Large intestine (tissue), 3 donors: Measurements from ENCODE around the gene ADISSP. TPM values are rescaled to one million over a fixed set of nuclear protein-coding genes. Genes with fewer than 3 reads are reported as not detected.
"Not testable (repeated sequence)": the region's sequence is repeated elsewhere in the genome, so short reads cannot be mapped to it uniquely, and the experiment has no call there.

Source experiments
- DNase-seq, 2 donors: peaks; one replicate each; pipeline versions ENCODE4 v3.0.0 to v3.0.0-alpha.2; 2013
- H3K27ac ChIP-seq: one replicate; pipeline ENCODE4 v1.5.1; 2013; ENCODE audit warnings: low read length
- H3K27me3 ChIP-seq: 2 replicates; pipeline ENCODE4 v1.6.1; 2013; ENCODE audit warnings: low read length; ENCODE audit not compliant: control insufficient read depth, insufficient read depth
- H3K36me3 ChIP-seq: 2 replicates; pipeline ENCODE4 v1.6.1; 2013; ENCODE audit warnings: low read length; ENCODE audit not compliant: control insufficient read depth, insufficient read depth
- H3K4me1 ChIP-seq: one replicate; pipeline ENCODE4 v1.6.1; 2013; ENCODE audit warnings: low read length; ENCODE audit not compliant: control insufficient read depth, insufficient read depth
- H3K4me3 ChIP-seq: one replicate; pipeline ENCODE4 v1.5.1; 2013; ENCODE audit warnings: low read length
- H3K9me3 ChIP-seq: one replicate; pipeline ENCODE4 v1.6.1; 2013; ENCODE audit warnings: mild to moderate bottlenecking, low read depth, low read length, moderate library complexity; ENCODE audit not compliant: control insufficient read depth
- WGBS: methylation state at CpG from one replicate; pipeline ENCODE4 v1.1.5; 2013; ENCODE audit warnings: low lambda C conversion rate; ENCODE audit not compliant: insufficient coverage; 5-methylcytosine and 5-hydroxymethylcytosine counted together
- polyA plus RNA-seq: library from polyadenylated mRNA; unstranded; fragments of 120-200 nt; gene quantifications from one replicate; pipeline ENCODE4 v1.2.1, GENCODE V29; 2013

ADISSP gene
- polyA plus RNA-seq, 1 donor = 20.5 TPM

- H3K36me3 ChIP-seq = peaks cover 34% of the 10 kb centered on the region
- no peaks in the 10 kb centered on the region for H3K9me3 ChIP-seq
- peaks cover 51% of the 10 kb centered on the region for H3K4me1 ChIP-seq
- no CpG with 5 or more reads among the region's 5 CpGs for WGBS
- H3K27me3 ChIP-seq = no peaks in the 10 kb centered on the region
- H3K4me3 ChIP-seq = peak overlapping the region; percentile 4
- no peak for DNase-seq
- peak overlapping the region; percentile 89 for H3K27ac ChIP-seq
Observed at GRCh38 chr20:3798373-3798768, 30.8 kb upstream of the ADISSP start.

GRCh38 chr20:3797592-3798372 lies 30.2 kb upstream of the ADISSP start:
- peaks cover 28% of the 10 kb centered on the region for H3K36me3 ChIP-seq
- DNase-seq = peak; percentile 78 to 90
- H3K27ac ChIP-seq = peak overlapping the region; percentile 89

GRCh38 chr20:3797226-3797545 lies 29.6 kb upstream of the ADISSP start:
- peak overlapping the region; percentile 43 for H3K4me3 ChIP-seq
- H3K27ac ChIP-seq = peak overlapping the region; percentile 89
- DNase-seq = no peak
- H3K36me3 ChIP-seq = peaks cover 22% of the 10 kb centered on the region
- H3K4me1 ChIP-seq = peaks cover 51% of the 10 kb centered on the region
- H3K27me3 ChIP-seq = no peaks in the 10 kb centered on the region
- WGBS = no CpG with 5 or more reads among the region's 5 CpGs
- H3K9me3 ChIP-seq = no peaks in the 10 kb centered on the region

More at GRCh38 chr20:3797592-3798372, 30.2 kb upstream of the ADISSP start:
- WGBS = 0% methylated on average over 1 of the region's 19 CpGs
- Histone ChIP-seq H3K4me1 (peaks cover 51% of the 10 kb centered on the region), H3K27me3 (no peaks in the 10 kb centered on the region), H3K4me3 (peak overlapping the region; percentile 43), H3K9me3 (no peaks in the 10 kb centered on the region)

DNA sequence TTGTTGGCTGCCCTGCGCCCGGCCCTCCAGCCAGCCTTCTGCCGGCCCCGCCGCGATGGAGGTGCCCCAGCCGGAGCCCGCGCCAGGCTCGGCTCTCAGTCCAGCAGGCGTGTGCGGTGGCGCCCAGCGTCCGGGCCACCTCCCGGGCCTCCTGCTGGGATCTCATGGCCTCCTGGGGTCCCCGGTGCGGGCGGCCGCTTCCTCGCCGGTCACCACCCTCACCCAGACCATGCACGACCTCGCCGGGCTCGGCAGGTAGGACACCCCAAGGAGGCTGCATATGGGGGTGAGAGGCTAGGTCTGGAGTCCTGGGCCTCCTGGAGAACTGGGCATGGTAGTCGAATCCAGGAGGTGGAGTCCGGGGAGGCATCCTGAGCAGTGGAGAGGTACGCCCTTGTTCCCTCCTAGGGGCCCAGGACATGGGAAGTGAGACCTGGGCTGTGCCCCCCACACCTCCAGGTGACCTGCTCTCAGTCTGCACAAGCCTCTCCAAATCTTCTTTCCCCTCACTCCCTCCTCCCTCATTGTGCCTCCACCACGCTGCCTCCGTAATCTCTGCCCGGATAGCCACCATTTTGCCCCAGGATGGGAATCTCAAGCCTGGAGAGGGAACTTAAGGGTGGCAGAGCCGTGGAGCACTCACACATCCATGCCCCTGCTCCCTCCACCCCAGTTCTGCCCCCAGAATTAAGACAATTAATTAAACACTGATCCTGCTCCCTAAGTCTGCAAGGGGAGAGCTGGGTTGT lies 29.1 kb upstream of the ADISSP start:
- peak overlapping the region; percentile 89 for H3K27ac ChIP-seq
- H3K9me3 ChIP-seq = no peaks in the 10 kb centered on the region
- peaks cover 51% of the 10 kb centered on the region for H3K4me1 ChIP-seq
- WGBS = no CpG with 5 or more reads among the region's 33 CpGs
- H3K36me3 ChIP-seq = peaks cover 17% of the 10 kb centered on the region
- peak in 1 of 2 donors; percentile 34 for DNase-seq
- H3K27me3 ChIP-seq = no peaks in the 10 kb centered on the region
- peak overlapping the region; percentile 43 for H3K4me3 ChIP-seq

DNA sequence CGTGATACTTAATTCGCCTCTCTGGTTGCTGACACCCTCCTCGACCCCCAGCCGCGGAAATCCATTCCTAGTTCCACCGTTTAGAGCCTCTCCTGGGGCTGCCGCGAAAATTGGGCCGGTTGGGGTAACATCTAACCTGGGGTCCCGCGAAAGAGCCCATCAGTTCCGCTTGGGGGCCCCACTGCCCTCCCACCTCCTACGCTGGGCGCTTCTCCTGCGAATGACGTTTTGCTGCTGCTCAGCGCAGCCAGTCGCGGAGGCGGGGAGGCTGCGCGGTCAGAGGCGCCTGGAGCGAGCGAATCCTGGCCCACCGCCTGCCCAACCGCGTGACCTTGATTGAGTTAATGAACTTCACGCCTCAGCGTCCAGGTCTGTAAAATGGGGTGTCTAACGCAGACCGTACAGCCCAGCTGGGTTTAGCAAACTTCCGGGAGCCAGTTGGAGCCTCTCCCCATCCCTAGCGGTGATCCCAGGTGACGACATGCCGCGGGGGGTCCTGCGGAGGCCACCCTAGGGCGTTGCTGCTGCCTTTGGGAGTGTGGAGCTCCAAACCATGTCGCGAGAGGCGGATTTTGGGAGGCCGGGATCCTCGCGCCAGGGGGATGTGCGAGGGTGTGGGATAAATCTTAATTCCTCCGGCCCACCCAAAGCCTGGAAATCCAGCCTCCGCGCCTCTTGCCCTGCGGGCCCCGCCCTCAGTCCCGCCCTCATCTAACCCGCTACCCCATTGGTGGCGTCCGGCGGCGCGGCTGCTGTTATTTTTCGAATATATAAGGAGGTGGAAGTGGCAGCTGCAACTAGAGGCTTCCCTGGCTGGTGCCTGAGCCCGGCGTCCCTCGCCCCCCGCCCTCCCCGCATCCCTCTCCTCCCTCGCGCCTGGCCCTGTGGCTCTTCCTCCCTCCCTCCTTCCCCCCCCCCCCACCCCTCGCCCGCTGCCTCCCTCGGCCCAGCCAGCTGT lies 28.2 kb upstream of the ADISSP start, which contains the start of gene CDC25B:
CDC25B (plus strand) TSS at position 800 of the 958 bp plus-strand sequence. CDS start 222 bp downstream, outside the sequence.
- DNase-seq = peak; percentile 82 to 93
- no CpG with 5 or more reads among the region's 69 CpGs for WGBS
- no peaks in the 10 kb centered on the region for H3K27me3 ChIP-seq
- H3K36me3 ChIP-seq = peaks cover 8% of the 10 kb centered on the region
- H3K27ac ChIP-seq = peak within 1 kb of the TSS; percentile 89
- H3K4me3 ChIP-seq = peak within 1 kb of the TSS; percentile 68
- H3K9me3 ChIP-seq = no peaks in the 10 kb centered on the region
- peaks cover 45% of the 10 kb centered on the region for H3K4me1 ChIP-seq

- peak overlapping the region; percentile 68 for H3K4me3 ChIP-seq
- H3K36me3 ChIP-seq = no peaks in the 10 kb centered on the region
- peaks cover 36% of the 10 kb centered on the region for H3K4me1 ChIP-seq
- H3K27ac ChIP-seq = peak overlapping the region; percentile 88
- no peaks in the 10 kb centered on the region for H3K27me3 ChIP-seq
- no peaks in the 10 kb centered on the region for H3K9me3 ChIP-seq
- no CpG with 5 or more reads among the region's 25 CpGs for WGBS
- DNase-seq = no peak
Observed at GRCh38 chr20:3794701-3795420, 27.3 kb upstream of the ADISSP start.

DNA sequence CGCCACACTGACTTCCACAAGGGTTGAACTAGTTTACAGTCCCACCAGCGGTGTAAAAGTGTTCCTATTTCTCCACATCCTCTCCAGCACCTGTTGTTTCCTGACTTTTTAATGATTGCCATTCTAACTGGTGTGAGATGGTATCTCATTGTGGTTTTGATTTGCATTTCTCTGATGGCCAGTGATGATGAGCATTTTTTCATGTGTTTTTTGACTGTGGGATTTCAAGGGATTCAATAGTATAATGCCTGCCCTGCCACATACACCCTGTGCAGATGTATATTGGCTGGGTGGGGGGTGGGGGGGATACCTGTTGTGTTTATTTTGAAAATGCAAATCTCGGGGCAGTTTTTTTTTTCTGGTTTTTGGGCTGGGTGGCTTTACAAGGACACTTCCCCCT lies 26.6 kb upstream of the ADISSP start:
- WGBS = no CpG with 5 or more reads among the region's 3 CpGs
- H3K27ac ChIP-seq, H3K27me3 ChIP-seq, H3K4me3 ChIP-seq, DNase-seq, H3K9me3 ChIP-seq, H3K36me3 ChIP-seq: not testable (repeated sequence)
- peaks cover 29% of the 10 kb centered on the region for H3K4me1 ChIP-seq

DNA sequence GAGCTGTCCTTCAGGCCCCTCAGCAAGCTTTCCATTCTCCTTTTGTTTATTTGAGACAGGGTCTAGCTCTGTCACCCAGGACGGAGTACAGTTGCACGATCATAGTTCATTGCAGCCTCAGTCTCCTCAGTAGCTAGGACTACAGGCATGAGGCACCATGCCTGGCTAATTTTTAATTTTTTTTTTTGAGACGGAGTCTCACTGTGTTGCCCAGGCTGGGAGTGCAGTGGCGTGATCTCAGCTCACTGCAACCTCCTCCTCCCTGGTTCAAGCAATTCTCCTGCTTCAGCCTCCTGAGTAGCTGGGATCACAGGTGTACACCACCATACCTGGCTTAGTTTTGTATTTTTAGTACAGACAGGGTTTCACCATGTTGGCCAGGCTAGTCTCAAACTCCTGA lies 21.6 kb upstream of the ADISSP start:
- Histone ChIP-seq H3K4me1 (peaks cover 23% of the 10 kb centered on the region), H3K9me3 (peaks cover 12% of the 10 kb centered on the region), H3K36me3 (peaks cover 13% of the 10 kb centered on the region)
- not testable (repeated sequence) for H3K4me3 ChIP-seq, DNase-seq, H3K27me3 ChIP-seq, H3K27ac ChIP-seq
- WGBS = no CpG with 5 or more reads among the region's 4 CpGs

GRCh38 chr20:3788685-3789155 lies 21.2 kb upstream of the ADISSP start:
- Histone ChIP-seq H3K4me1 (peaks cover 26% of the 10 kb centered on the region), H3K27ac (no peak overlapping the region), H3K36me3 (peaks cover 15% of the 10 kb centered on the region), H3K9me3 (peaks cover 12% of the 10 kb centered on the region), H3K27me3 (no peaks in the 10 kb centered on the region), H3K4me3 (no peak overlapping the region)
- WGBS = 100% methylated on average over 1 of the region's 4 CpGs
- DNase-seq = peak; percentile 65 to 81
